ENCODE data around the gene NEU2. TPM values are rescaled to one million over a fixed set of nuclear protein-coding genes. Genes with fewer than 3 reads are reported as not detected.

NEU2 gene
- total RNA-seq, 1 experiment from 2014 or later = not detected

GRCh38 chr2:232982926-232983668, 49.4 kb upstream of the NEU2 start:
- no peak overlapping the region for H3K56ac ChIP-seq (ENCODE audit: insufficient read length, low read depth, low read length)
- peaks cover 7 to 8% of the 10 kb centered on the region in 2 experiments for H3K9me3 Mint-ChIP-seq
- DNase-seq = peak; percentile 71
- no peak overlapping the region for H3K27ac ChIP-seq (ENCODE audit: insufficient read length, low read depth, low read length)
- no peaks in the 10 kb centered on the region for H3K23me2 ChIP-seq (ENCODE audit: insufficient read length, low read depth, low read length, poor library complexity, severe bottlenecking)
- H3K27ac Mint-ChIP-seq = peak overlapping the region in 2 of 3 experiments; percentile 24 to 60; a peak in 2 of 7 replicates
- no peak overlapping the region for H2BK5ac ChIP-seq (ENCODE audit: insufficient read length, low read length)
- no peaks in the 10 kb centered on the region for H3K79me1 ChIP-seq (ENCODE audit: insufficient read depth, low read depth, low read length, poor library complexity, severe bottlenecking)
- no peak overlapping the region for H2BK12ac ChIP-seq (ENCODE audit: insufficient read length, low read depth, low read length)
- no peak overlapping the region for H3K4me2 ChIP-seq (ENCODE audit: insufficient read depth, insufficient read length, low read length)
- no peak overlapping the region for H4K8ac ChIP-seq (replicated peaks; ENCODE audit: insufficient read length, low read depth, low read length)
- peaks cover 27 to 44% of the 10 kb centered on the region in 2 experiments for H3K4me1 Mint-ChIP-seq
- peaks cover 0 to 8% (median 5%) of the 10 kb centered on the region in 3 experiments; a peak in 5 of 7 replicates for H3K36me3 Mint-ChIP-seq (ENCODE audit: insufficient read depth in 1 of 3, low read depth in 3 of 3)
- peaks cover 2% of the 10 kb centered on the region for H3K27me3 Mint-ChIP-seq (ENCODE audit: low read depth)
- TF ChIP-seq CTCF (conservative IDR thresholded peaks at IDR 0.05) = peak; percentile 67
- H3K23ac ChIP-seq (ENCODE audit: insufficient read length, low read depth, low read length) = no peak overlapping the region
- H3K9me3 ChIP-seq (ENCODE audit: control insufficient read depth, low read depth, low read length) = no peaks in the 10 kb centered on the region
- H3K27me3 ChIP-seq (ENCODE audit: insufficient read depth, low read length) = no peaks in the 10 kb centered on the region
- H4K91ac ChIP-seq (ENCODE audit: insufficient read length, low read depth, low read length) = no peak overlapping the region
- H4K20me1 ChIP-seq (ENCODE audit: control insufficient read depth, insufficient read depth, insufficient read length) = no peaks in the 10 kb centered on the region
- H3K4me1 ChIP-seq (ENCODE audit: insufficient read depth, low read length) = peaks cover 3% of the 10 kb centered on the region; the same call in 1 of the 2 replicates
- no peaks in the 10 kb centered on the region for H3K79me2 ChIP-seq (ENCODE audit: insufficient read depth, low read length)
- H2BK20ac ChIP-seq (ENCODE audit: low read depth, low read length, poor library complexity, severe bottlenecking) = no peak overlapping the region
- no peak overlapping the region for H3K9ac ChIP-seq (ENCODE audit: extremely low read depth, insufficient read length, low read length)
- no peak overlapping the region for H2AFZ ChIP-seq (ENCODE audit: low read length)
- H4K5ac ChIP-seq (ENCODE audit: insufficient read length, low read depth, low read length) = no peak overlapping the region
- no peak overlapping the region for H3K4ac ChIP-seq (ENCODE audit: low read depth, low read length)
- H3K18ac ChIP-seq (ENCODE audit: insufficient read length, low read depth, low read length) = no peak overlapping the region
- H3K14ac ChIP-seq (ENCODE audit: insufficient read depth, low read length) = no peak overlapping the region
- H3T11ph ChIP-seq (ENCODE audit: low read length) = no peak overlapping the region
- H2BK15ac ChIP-seq (ENCODE audit: low read depth, low read length) = no peak overlapping the region
- peak overlapping the region in 1 of 2 experiments; percentile 13; a peak in 2 of 5 replicates for H3K4me3 Mint-ChIP-seq
- WGBS (ENCODE audit: extremely low coverage, insufficient read length, low lambda C conversion rate) = no CpG with 5 or more reads among the region's 15 CpGs
- no peak overlapping the region for H2BK120ac ChIP-seq (ENCODE audit: low read depth, low read length, poor library complexity, severe bottlenecking)
- no peak overlapping the region for H2AK5ac ChIP-seq (ENCODE audit: insufficient read length, low read length)

Data from H9 (cell line).